Ectodermal cell (in vitro differentiated cells): Measurements from ENCODE around the gene NTM.

Experiments used
- H3K27ac ChIP-seq: 2 replicates; pipeline ENCODE4 v1.7.0; 2013; ENCODE audit warnings: mild to moderate bottlenecking, low read depth, low read length; ENCODE audit not compliant: insufficient read depth, poor library complexity, severe bottlenecking
- H3K27me3 ChIP-seq: 2 replicates; pipeline ENCODE4 v1.7.0; 2013; ENCODE audit warnings: mild to moderate bottlenecking, low read length; ENCODE audit not compliant: insufficient read depth, control insufficient read depth, poor library complexity, severe bottlenecking
- H3K36me3 ChIP-seq: one replicate; pipeline ENCODE4 v1.7.0; 2013; ENCODE audit warnings: low read length; ENCODE audit not compliant: control insufficient read depth, insufficient read depth
- H3K4me1 ChIP-seq: one replicate; pipeline ENCODE4 v1.7.0; 2013; ENCODE audit warnings: low read length; ENCODE audit not compliant: control insufficient read depth, insufficient read depth
- H3K4me3 ChIP-seq: 2 replicates; pipeline ENCODE4 v1.7.0; 2013; ENCODE audit warnings: low read depth, low read length, control low read depth; ENCODE audit not compliant: insufficient read depth
- H3K9me3 ChIP-seq: 2 replicates; pipeline ENCODE4 v1.7.0; 2013; ENCODE audit warnings: mild to moderate bottlenecking, low read length, moderate library complexity; ENCODE audit not compliant: control insufficient read depth
- WGBS, 2 experiments: methylation state at CpG; one replicate each; pipeline ENCODE4 v1.1.7; 2013; ENCODE audit warnings: missing lambda C conversion rate in 2 of 2; 5-methylcytosine and 5-hydroxymethylcytosine counted together

NTM gene

DNA sequence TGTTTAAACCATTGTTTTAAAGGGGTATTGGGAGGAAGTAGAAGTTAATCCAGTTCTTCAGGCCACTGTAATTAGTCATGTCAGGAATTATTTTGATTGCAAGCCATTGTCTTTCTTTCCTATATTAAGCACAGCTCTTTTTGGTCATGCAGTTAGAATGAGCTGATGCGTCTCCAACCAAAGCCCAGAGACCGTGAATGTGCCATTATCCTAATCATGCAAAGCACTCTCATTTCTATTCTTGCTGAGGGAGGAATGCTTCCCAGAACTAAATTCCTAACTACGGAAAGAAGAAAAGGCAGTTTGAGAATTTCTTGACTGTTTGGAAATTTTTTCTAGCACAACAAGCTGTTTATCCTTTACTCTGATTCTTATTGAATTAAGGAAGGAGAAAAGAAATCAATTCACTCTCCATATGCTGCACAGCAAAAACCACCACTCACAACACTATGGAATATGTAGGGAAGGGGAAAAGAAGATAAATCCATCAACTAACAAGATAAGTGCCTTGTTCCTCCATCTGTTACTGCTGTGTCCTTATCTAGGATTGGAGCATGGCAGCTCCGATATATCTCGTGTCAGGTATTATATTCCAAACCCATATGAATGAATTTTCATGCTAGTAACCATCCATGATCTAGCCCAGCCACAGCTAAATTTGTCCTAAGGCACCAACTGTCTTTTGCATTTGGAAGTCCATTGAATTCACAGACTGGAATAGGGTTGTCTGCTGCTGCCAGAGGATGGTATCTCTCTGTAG, 70.8 kb downstream of the NTM start:
- Histone ChIP-seq H3K27ac (no peak overlapping the region), H3K27me3 (no peaks in the 10 kb centered on the region), H3K4me3 (no peak overlapping the region), H3K36me3 (no peaks in the 10 kb centered on the region), H3K9me3 (no peaks in the 10 kb centered on the region), H3K4me1 (no peaks in the 10 kb centered on the region)
- WGBS, 2 experiments = 93% methylated on average over 3 to 5 of the region's 5 CpGs

- H3K4me3 ChIP-seq = no peak overlapping the region
- 93 to 96% methylated on average over 5 of the region's 5 CpGs for WGBS, 2 experiments
- no peaks in the 10 kb centered on the region for H3K9me3 ChIP-seq
- H3K36me3 ChIP-seq = no peaks in the 10 kb centered on the region
- H3K27ac ChIP-seq = no peak overlapping the region
- no peaks in the 10 kb centered on the region for H3K27me3 ChIP-seq
- no peaks in the 10 kb centered on the region for H3K4me1 ChIP-seq
Measured at GRCh38 chr11:131446590-131447275, 76.3 kb downstream of the NTM start.

- Histone ChIP-seq H3K4me3 (no peak overlapping the region), H3K36me3 (no peaks in the 10 kb centered on the region), H3K27me3 (no peaks in the 10 kb centered on the region), H3K4me1 (no peaks in the 10 kb centered on the region), H3K27ac (no peak overlapping the region), H3K9me3 (no peaks in the 10 kb centered on the region)
- WGBS, 2 experiments = 85 to 86% methylated on average over 10 of the region's 10 CpGs
Measured at GRCh38 chr11:131447277-131447815, 76.9 kb downstream of the NTM start.

GRCh38 chr11:131447898-131448297, 77.5 kb downstream of the NTM start:
- Histone ChIP-seq H3K4me3 (no peak overlapping the region), H3K27me3 (no peaks in the 10 kb centered on the region), H3K9me3 (no peaks in the 10 kb centered on the region), H3K27ac (no peak overlapping the region), H3K36me3 (no peaks in the 10 kb centered on the region), H3K4me1 (no peaks in the 10 kb centered on the region)
- 96% methylated on average over 11 of the region's 11 CpGs for WGBS, 2 experiments

DNA sequence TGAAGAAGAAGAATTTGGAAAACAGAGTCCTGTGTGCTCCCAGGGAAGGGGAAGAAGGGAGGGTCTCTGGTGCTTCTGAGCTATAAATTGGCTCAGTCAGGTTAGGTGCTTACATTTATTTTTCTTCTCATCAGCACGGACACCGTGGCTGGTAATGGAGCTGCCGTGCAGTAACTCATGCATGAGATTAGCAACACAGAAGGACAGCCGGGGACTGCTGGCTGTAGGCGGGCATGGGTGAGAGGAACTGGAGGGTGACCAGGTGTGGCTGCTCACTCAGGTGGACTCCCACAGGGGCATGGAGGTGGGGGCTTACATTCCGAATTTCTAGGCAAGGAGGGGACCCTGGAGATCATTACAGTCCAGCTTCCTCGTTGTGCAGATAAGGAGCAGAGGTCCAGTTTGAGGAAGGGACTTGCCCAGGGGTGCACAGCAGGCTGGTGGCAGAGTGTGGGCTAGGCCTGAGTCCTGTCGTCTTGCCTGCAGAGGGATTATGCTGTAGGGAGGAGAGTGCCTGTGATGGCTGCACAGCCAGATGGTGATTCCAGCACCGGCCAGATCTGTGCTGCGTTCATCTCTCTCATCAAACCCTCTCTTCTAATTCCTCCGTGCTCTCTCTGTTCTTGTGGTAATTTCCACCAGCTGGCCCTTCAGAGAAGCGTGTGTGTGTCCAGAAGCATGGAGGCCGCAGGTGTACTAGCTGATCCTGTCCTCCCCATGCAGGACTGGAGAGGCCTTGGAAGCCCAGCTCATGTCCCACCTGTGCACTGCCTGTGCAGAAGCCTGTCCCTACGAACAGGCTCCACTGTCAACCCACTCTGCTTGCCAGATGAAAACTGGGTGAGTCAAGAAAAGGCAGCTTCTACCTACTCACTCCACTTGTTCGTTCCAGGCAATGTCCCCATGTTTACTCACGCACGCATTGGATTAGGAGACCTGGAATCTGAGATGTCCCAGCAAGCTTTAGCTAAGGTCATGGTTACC, 78.9 kb downstream of the NTM start:
- Histone ChIP-seq H3K27ac (no peak overlapping the region), H3K4me3 (no peak overlapping the region), H3K36me3 (no peaks in the 10 kb centered on the region), H3K9me3 (no peaks in the 10 kb centered on the region), H3K27me3 (no peaks in the 10 kb centered on the region), H3K4me1 (no peaks in the 10 kb centered on the region)
- WGBS, 2 experiments = 92 to 93% methylated on average over 17 of the region's 17 CpGs

DNA sequence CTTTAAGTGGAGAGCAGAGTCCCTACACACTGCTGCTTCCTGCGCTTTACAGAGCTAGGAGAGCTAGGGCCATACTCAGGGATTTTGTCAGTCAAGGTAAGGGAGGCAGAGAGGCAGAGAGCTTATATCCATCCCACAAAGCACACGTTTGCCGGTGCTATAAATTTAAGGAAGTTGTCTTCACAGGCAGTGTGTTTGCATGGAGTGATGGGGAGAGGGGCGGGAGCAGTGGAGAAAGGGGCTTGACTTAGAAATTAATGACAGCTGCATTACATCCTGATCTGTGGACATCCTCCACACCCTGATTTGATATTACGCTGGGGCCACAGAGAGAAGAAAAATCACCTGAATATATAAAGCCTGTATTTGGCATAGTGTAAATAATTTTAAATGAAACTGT, 84.1 kb downstream of the NTM start:
- Histone ChIP-seq H3K4me3 (no peak overlapping the region), H3K27ac (no peak overlapping the region), H3K4me1 (no peaks in the 10 kb centered on the region), H3K36me3 (no peaks in the 10 kb centered on the region), H3K9me3 (no peaks in the 10 kb centered on the region), H3K27me3 (no peaks in the 10 kb centered on the region)
- 91 to 93% methylated on average over 4 to 5 of the region's 5 CpGs for WGBS, 2 experiments

- Histone ChIP-seq H3K4me1 (no peaks in the 10 kb centered on the region), H3K4me3 (no peak overlapping the region), H3K36me3 (no peaks in the 10 kb centered on the region), H3K9me3 (no peaks in the 10 kb centered on the region), H3K27me3 (no peaks in the 10 kb centered on the region), H3K27ac (no peak overlapping the region)
- WGBS, 2 experiments = 94 to 95% methylated on average over 9 of the region's 9 CpGs
Measured at GRCh38 chr11:131454989-131455388, 84.6 kb downstream of the NTM start.

- Histone ChIP-seq H3K4me1 (no peaks in the 10 kb centered on the region), H3K27ac (no peak overlapping the region), H3K27me3 (no peaks in the 10 kb centered on the region), H3K4me3 (no peak overlapping the region), H3K9me3 (no peaks in the 10 kb centered on the region), H3K36me3 (no peaks in the 10 kb centered on the region)
- 89 to 91% methylated on average over 9 of the region's 9 CpGs for WGBS, 2 experiments
Measured at GRCh38 chr11:131455843-131456704, 85.7 kb downstream of the NTM start.

GRCh38 chr11:131457163-131457562, 86.7 kb downstream of the NTM start:
- H3K4me3 ChIP-seq = no peak overlapping the region
- H3K36me3 ChIP-seq = no peaks in the 10 kb centered on the region
- WGBS, 2 experiments = 66 to 70% methylated on average over 3 of the region's 3 CpGs
- no peaks in the 10 kb centered on the region for H3K27me3 ChIP-seq
- no peaks in the 10 kb centered on the region for H3K9me3 ChIP-seq
- no peak overlapping the region for H3K27ac ChIP-seq
- H3K4me1 ChIP-seq = no peaks in the 10 kb centered on the region
